KMS-11 (cell line): ENCODE results near the gene TNNI3K.

Experiments used
- H2AFZ ChIP-seq: fragments of 200-600 bp; sonication (generic); 2 replicates; pipeline ENCODE4 v1.6.1; 2016; ENCODE audit warnings: antibody characterized with exemption, mixed run types, low read depth
- H3K27ac ChIP-seq: fragments of 200-600 bp; sonication (generic); 2 replicates; pipeline ENCODE4 v1.6.1; 2016; ENCODE audit warnings: mild to moderate bottlenecking, mixed run types
- H3K27me3 ChIP-seq: fragments of 200-600 bp; sonication (generic); 2 replicates; pipeline ENCODE4 v1.6.1; 2017; ENCODE audit warnings: mild to moderate bottlenecking, low read depth, mixed run types, moderate library complexity; ENCODE audit not compliant: insufficient read depth
- H3K36me3 ChIP-seq: fragments of 200-600 bp; sonication (generic); 2 replicates; pipeline ENCODE4 v1.6.1; 2017; ENCODE audit warnings: mild to moderate bottlenecking, mixed run types; ENCODE audit not compliant: insufficient read depth
- H3K4me1 ChIP-seq: fragments of 200-600 bp; sonication (generic); 2 replicates; pipeline ENCODE4 v1.6.1; 2016; ENCODE audit warnings: mild to moderate bottlenecking, low read depth, mixed run types; ENCODE audit not compliant: poor library complexity, severe bottlenecking
- H3K4me2 ChIP-seq: fragments of 200-600 bp; sonication (generic); 2 replicates; pipeline ENCODE4 v1.7.0; 2016; ENCODE audit warnings: mild to moderate bottlenecking, mixed run types
- H3K4me3 ChIP-seq: fragments of 200-600 bp; sonication (generic); IDR thresholded peaks from 2 replicates; pipeline ENCODE4 v1.6.1; 2017; ENCODE audit warnings: low read depth, low read length, mixed read lengths; ENCODE audit not compliant: insufficient read depth
- H3K79me2 ChIP-seq: fragments of 200-600 bp; sonication (generic); 2 replicates; pipeline ENCODE4 v1.6.1; 2016; ENCODE audit warnings: low read depth, mixed run types; ENCODE audit not compliant: insufficient read depth
- H3K9ac ChIP-seq: fragments of 200-600 bp; sonication (generic); 2 replicates; pipeline ENCODE4 v1.6.1; 2016; ENCODE audit warnings: mild to moderate bottlenecking, mixed run types
- H4K20me1 ChIP-seq: fragments of 200-600 bp; sonication (generic); 2 replicates; pipeline ENCODE4 v1.6.1; 2016; ENCODE audit warnings: mild to moderate bottlenecking, mixed run types; ENCODE audit not compliant: insufficient read depth
- CTCF ChIP-seq: fragments of 200-600 bp; sonication (generic); conservative IDR thresholded peaks from 2 replicates; pipeline ENCODE4 v1.6.1; 2017; ENCODE audit warnings: low read depth, mild to moderate bottlenecking, antibody characterized with exemption, low read length, moderate library complexity, mixed read lengths

TNNI3K gene

DNA sequence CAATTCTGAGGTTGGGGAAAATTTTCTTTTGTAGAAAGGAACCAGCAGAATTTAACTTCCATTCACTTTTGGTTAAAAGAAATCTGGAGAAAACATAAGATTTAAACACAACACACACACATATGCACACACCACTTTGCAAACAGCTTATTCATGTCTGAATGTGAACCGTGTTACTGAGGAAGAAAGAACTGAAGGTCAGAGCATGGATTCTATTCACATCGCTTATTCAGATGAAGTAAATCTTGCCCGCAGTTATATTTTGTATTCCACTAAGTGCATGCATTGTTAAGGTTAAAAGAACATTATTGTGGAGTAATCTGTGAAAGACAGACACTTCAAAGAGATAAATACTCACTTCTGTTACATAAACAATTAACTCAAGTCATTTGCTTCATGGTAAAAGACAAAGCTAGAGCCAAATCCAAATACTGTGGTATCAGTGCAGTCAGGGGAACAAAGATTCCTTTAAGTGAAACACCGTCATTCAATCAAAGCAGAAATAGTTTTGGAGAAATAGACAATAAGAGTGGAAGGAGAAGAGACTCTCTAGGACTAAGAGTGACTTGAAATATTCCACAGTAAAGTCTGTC, 195.3 kb downstream of the TNNI3K start:
- Histone ChIP-seq H2AFZ (no peak overlapping the region), H3K27me3 (no peaks in the 10 kb centered on the region)

DNA sequence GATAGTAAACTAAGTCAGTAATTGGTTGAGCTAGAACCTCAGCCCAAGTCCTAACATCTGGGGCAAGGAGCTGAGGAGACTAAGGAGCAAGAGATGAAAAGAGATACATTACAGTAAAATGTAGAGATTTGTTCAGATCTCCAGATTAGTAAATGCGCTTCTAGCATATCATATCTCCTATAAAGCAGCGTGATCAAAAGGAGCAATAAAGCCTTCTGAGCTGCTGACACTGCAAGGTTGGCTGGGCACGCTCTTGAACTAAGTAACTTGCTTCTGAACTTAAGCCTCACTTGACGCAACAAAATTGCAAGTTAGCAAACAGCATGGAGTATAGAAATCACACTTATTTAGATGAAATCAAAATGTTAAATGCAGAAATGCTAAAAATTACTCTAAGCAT, 196.3 kb downstream of the TNNI3K start:
- Histone ChIP-seq H3K27ac (no peak overlapping the region), H2AFZ (no peak overlapping the region), H3K36me3 (no peaks in the 10 kb centered on the region), H3K9ac (no peak overlapping the region), H3K4me1 (no peaks in the 10 kb centered on the region), H4K20me1 (no peaks in the 10 kb centered on the region), H3K79me2 (no peaks in the 10 kb centered on the region), H3K27me3 (no peaks in the 10 kb centered on the region), H3K4me2 (no peak overlapping the region), H3K4me3 (no peak overlapping the region)
- no peak for TF ChIP-seq CTCF

More for the DNA sequence above, 195.3 kb downstream of the TNNI3K start:
- Histone ChIP-seq H3K4me1 (no peaks in the 10 kb centered on the region), H3K27ac (no peak overlapping the region), H3K36me3 (no peaks in the 10 kb centered on the region), H3K79me2 (no peaks in the 10 kb centered on the region), H3K9ac (no peak overlapping the region), H3K4me3 (no peak overlapping the region), H3K4me2 (no peak overlapping the region), H4K20me1 (no peaks in the 10 kb centered on the region)
- TF ChIP-seq CTCF = no peak

DNA sequence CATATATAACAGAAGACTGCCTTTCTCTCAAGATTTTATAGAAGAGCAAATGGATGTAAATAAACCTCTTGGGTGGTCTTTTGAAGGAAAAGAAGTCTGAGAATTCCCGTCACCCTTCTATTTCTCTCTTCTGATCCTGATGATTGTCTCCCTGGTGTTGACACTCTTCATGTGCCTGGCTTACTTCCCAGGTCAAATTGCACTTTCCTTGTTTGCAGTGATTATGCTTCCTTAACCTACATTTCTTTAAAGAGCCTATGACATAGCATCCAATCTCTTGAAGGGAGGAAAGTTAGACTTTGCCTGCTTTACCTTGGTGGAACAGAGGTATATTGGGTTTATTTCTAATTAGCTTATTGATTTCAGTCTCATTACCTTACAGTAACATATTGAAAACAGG, 197.1 kb downstream of the TNNI3K start:
- Histone ChIP-seq H3K4me2 (no peak overlapping the region), H3K4me3 (no peak overlapping the region), H2AFZ (no peak overlapping the region), H4K20me1 (no peaks in the 10 kb centered on the region), H3K36me3 (no peaks in the 10 kb centered on the region), H3K79me2 (no peaks in the 10 kb centered on the region), H3K9ac (no peak overlapping the region), H3K27me3 (no peaks in the 10 kb centered on the region), H3K27ac (no peak overlapping the region), H3K4me1 (no peaks in the 10 kb centered on the region)
- TF ChIP-seq CTCF = no peak

DNA sequence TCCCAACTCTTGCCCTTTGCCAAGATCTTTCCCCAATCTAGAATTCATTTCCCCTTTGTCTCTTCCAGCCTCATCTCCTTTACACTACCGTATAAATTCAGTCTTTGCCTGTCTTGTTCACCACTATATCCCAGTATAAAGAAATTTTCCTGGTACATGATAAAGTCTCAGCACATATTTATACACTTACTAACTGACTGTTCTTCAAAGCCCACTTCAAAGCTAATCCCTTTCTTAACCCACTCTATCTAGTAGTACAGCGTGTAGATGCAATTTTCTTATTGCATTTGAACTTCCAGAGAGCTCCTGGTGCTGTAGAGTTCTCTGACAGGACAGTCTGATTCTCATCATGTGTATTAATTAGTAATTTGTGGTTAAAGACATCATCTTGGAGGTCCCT, 199.1 kb downstream of the TNNI3K start:
- Histone ChIP-seq H3K27ac (no peak overlapping the region), H2AFZ (no peak overlapping the region), H3K79me2 (no peaks in the 10 kb centered on the region), H3K4me2 (no peak overlapping the region), H3K9ac (no peak overlapping the region), H4K20me1 (no peaks in the 10 kb centered on the region), H3K4me3 (no peak overlapping the region), H3K36me3 (no peaks in the 10 kb centered on the region), H3K4me1 (no peaks in the 10 kb centered on the region), H3K27me3 (no peaks in the 10 kb centered on the region)
- no peak for TF ChIP-seq CTCF

GRCh38 chr1:74436078-74436477, 200.9 kb downstream of the TNNI3K start:
- Histone ChIP-seq H3K4me2 (no peak overlapping the region), H3K36me3 (no peaks in the 10 kb centered on the region), H2AFZ (no peak overlapping the region), H4K20me1 (no peaks in the 10 kb centered on the region), H3K79me2 (no peaks in the 10 kb centered on the region), H3K4me1 (no peaks in the 10 kb centered on the region), H3K27ac (no peak overlapping the region), H3K4me3 (no peak overlapping the region), H3K9ac (no peak overlapping the region), H3K27me3 (no peaks in the 10 kb centered on the region)
- TF ChIP-seq CTCF = no peak
